BJ (cell line): ENCODE measurements around the gene TSEN15. TPM values are rescaled to one million over a fixed set of nuclear protein-coding genes. Genes with fewer than 3 reads are reported as not detected.
"Not testable (repeated sequence)": the region's sequence is repeated elsewhere in the genome, so short reads cannot be mapped to it uniquely, and the experiment has no call there.

ENCODE experiments used
- CTCF ChIA-PET: fragments of 350-600 bp; formaldehyde crosslinking; extraction: SDS; loops from one replicate; lab custom pipeline; 2021; ENCODE audit warnings: antibody characterized with exemption, inconsistent platforms; lab: Yijun Ruan, JAX
- POLR2A ChIA-PET: fragments of 300-600 bp; sonication (Branson Sonifier 250); formaldehyde crosslinking; extraction: SDS; loops from one replicate; lab custom pipeline; 2021; ENCODE audit warnings: antibody characterized with exemption; lab: Charles Lee
- DNase-seq: peaks from one replicate; pipeline ENCODE4 v3.0.0-alpha.2; 2011; ENCODE audit warnings: low read depth
- H3K27me3 ChIP-seq: 2 replicates; pipeline ENCODE4 v1.6.0; 2011; ENCODE audit warnings: low read length; ENCODE audit not compliant: control insufficient read depth, insufficient read depth
- H3K36me3 ChIP-seq: 2 replicates; pipeline ENCODE4 v1.5.1; 2011; ENCODE audit warnings: low read length; ENCODE audit not compliant: control insufficient read depth, insufficient read depth
- H3K4me3 ChIP-seq: 2 replicates; pipeline ENCODE4 v1.5.1; 2011; ENCODE audit warnings: low read depth, mild to moderate bottlenecking, control low read depth, low read length
- polyA plus RNA-seq: library from polyadenylated mRNA; depleted of rRNA; stranded (reverse); fragments of >200 nt; gene quantifications from 2 replicates; pipeline ENCODE4 v1.2.3, GENCODE V29; 2011
- TF ChIP-seq, protein P1 (sequence below): IDR thresholded peaks from 2 replicates; pipeline ENCODE4 v1.5.1; 2011; ENCODE audit warnings: low read depth, mild to moderate bottlenecking, control low read depth, inconsistent platforms, low read length, moderate library complexity; ENCODE audit not compliant: insufficient read depth

The TSEN15 gene
- polyA plus RNA-seq, 1 experiment = 39.4 TPM

- CTCF ChIA-PET = no interaction called here
- Histone ChIP-seq H3K27me3 (no peaks in the 10 kb centered on the region), H3K4me3 (no peak overlapping the region; the same call in 1 of the 2 replicates), H3K36me3 (no peaks in the 10 kb centered on the region)
- TF ChIP-seq, protein P1, sequence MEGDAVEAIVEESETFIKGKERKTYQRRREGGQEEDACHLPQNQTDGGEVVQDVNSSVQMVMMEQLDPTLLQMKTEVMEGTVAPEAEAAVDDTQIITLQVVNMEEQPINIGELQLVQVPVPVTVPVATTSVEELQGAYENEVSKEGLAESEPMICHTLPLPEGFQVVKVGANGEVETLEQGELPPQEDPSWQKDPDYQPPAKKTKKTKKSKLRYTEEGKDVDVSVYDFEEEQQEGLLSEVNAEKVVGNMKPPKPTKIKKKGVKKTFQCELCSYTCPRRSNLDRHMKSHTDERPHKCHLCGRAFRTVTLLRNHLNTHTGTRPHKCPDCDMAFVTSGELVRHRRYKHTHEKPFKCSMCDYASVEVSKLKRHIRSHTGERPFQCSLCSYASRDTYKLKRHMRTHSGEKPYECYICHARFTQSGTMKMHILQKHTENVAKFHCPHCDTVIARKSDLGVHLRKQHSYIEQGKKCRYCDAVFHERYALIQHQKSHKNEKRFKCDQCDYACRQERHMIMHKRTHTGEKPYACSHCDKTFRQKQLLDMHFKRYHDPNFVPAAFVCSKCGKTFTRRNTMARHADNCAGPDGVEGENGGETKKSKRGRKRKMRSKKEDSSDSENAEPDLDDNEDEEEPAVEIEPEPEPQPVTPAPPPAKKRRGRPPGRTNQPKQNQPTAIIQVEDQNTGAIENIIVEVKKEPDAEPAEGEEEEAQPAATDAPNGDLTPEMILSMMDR = no peak
- POLR2A ChIA-PET = no interaction called here
- no peak for DNase-seq
These were observed 13.5 kb upstream of the TSEN15 start for GRCh38 chr1:184037849-184038591.

- TF ChIP-seq, protein P1 = no peak
- Histone ChIP-seq H3K27me3 (no peaks in the 10 kb centered on the region), H3K36me3 (no peaks in the 10 kb centered on the region), H3K4me3 (no peak overlapping the region)
- no peak for DNase-seq
- CTCF ChIA-PET = interaction anchor here (0.7 to 1.0 kb wide), 2 partner anchors 32 to 1115 kb away, joined by 3 read pairs; no protein-coding TSS in a partner anchor
- POLR2A ChIA-PET = no interaction called here
These were observed 12.4 kb upstream of the TSEN15 start for GRCh38 chr1:184039126-184039525.

- Histone ChIP-seq H3K36me3 (no peaks in the 10 kb centered on the region), H3K27me3 (no peaks in the 10 kb centered on the region), H3K4me3 (no peak overlapping the region)
- ChIA-PET CTCF (no interaction called here), POLR2A (no interaction called here)
- TF ChIP-seq, protein P1 = no peak
- DNase-seq = no peak
These were observed 9.8 kb upstream of the TSEN15 start for GRCh38 chr1:184041731-184042130.

DNA sequence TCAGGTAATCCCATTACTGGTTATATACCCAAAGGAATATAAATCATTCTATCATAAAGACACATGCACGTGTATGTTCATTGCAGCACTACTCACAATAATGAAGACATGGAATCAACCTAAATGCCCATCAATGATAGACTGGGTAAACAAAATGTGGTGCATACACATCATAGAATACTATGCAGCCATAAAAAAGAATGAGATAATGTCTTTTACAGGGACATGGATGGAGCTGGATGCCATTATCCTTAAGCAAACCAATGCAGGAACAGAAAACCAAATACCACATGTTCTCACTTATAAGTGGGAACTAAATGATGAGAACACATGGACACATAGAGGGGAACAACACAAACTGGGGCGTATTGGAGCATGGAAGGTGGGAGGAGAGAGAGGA is 8.2 kb upstream of the TSEN15 start:
- H3K27me3 ChIP-seq, DNase-seq, H3K4me3 ChIP-seq, H3K36me3 ChIP-seq, POLR2A ChIA-PET: not testable (repeated sequence)
- CTCF ChIA-PET = interaction anchor here (1.3 kb wide), 1 partner anchor 8 kb away, joined by 3 read pairs; the partner anchor contains the start of gene TSEN15

GRCh38 chr1:184044603-184045376 is 6.7 kb upstream of the TSEN15 start:
- POLR2A ChIA-PET = no interaction called here
- Histone ChIP-seq H3K36me3 (no peaks in the 10 kb centered on the region), H3K27me3 (no peaks in the 10 kb centered on the region), H3K4me3 (no peak overlapping the region)
- CTCF ChIA-PET = no interaction called here
- TF ChIP-seq, protein P1 = no peak
- no peak for DNase-seq

DNA sequence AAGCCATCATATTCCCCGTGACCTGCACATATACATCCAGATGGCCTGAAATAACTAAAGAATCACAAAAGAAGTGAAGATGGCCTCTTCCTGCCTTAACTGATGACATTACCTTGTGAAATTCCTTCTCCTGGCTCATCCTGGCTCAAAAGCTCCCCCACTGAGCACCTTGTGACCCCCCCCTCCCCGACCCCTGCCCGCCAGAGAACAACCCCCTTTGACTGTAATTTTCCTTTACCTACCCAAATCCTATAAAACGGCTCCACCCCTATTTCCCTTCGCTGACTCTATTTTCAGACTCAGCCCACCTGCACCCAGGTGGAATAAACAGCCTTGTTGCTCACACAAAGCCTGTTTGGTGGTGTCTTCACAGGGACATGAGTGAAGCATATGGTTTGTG is 4.0 kb upstream of the TSEN15 start:
- DNase-seq, POLR2A ChIA-PET, H3K36me3 ChIP-seq, H3K27me3 ChIP-seq, H3K4me3 ChIP-seq, CTCF ChIA-PET: not testable (repeated sequence)
